ENCODE measurements around the gene KCNS3.
A peak's percentile ranks its signal among the peaks of the same experiment; 100 is the strongest.

Gene KCNS3

GRCh38 chr2:17869128-17869527 is 9.3 kb upstream of the KCNS3 start:
- H3K36me3 ChIP-seq: no peaks in the 10 kb centered on the region
- no peak for TF ChIP-seq CTCF (IDR thresholded peaks at IDR 0.05; ENCODE audit: low read depth, low read length)
- H3K4me3 ChIP-seq (ENCODE audit: low read depth, low read length): no peak overlapping the region
- H3K9me3 ChIP-seq: no peaks in the 10 kb centered on the region
- H3K27me3 ChIP-seq: no peaks in the 10 kb centered on the region; the same call in 1 of the 2 replicates
- DNase-seq: no peak
- H3K4me1 ChIP-seq: no peaks in the 10 kb centered on the region

- H3K4me3 ChIP-seq (ENCODE audit: low read depth, low read length): no peak overlapping the region
- no peak for DNase-seq
- H3K27me3 ChIP-seq: peaks cover 15% of the 10 kb centered on the region
- no peaks in the 10 kb centered on the region for H3K36me3 ChIP-seq
- no peak for TF ChIP-seq CTCF (IDR thresholded peaks at IDR 0.05; ENCODE audit: low read depth, low read length)
- H3K4me1 ChIP-seq: no peaks in the 10 kb centered on the region
- H3K9me3 ChIP-seq: no peaks in the 10 kb centered on the region
Measured at GRCh38 chr2:17871639-17872038, 6.8 kb upstream of the KCNS3 start.

GRCh38 chr2:17873021-17873420 is 5.4 kb upstream of the KCNS3 start:
- Histone ChIP-seq H3K36me3 (no peaks in the 10 kb centered on the region), H3K4me1 (no peaks in the 10 kb centered on the region), H3K9me3 (no peaks in the 10 kb centered on the region), H3K27me3 (peaks cover 29% of the 10 kb centered on the region), H3K4me3 (ENCODE audit: low read depth, low read length) (no peak overlapping the region)
- no peak for TF ChIP-seq CTCF (IDR thresholded peaks at IDR 0.05; ENCODE audit: low read depth, low read length)
- DNase-seq: no peak

- Histone ChIP-seq H3K9me3 (no peaks in the 10 kb centered on the region), H3K27me3 (peaks cover 65% of the 10 kb centered on the region), H3K36me3 (no peaks in the 10 kb centered on the region), H3K4me1 (no peaks in the 10 kb centered on the region), H3K4me3 (ENCODE audit: low read depth, low read length) (no peak overlapping the region)
- DNase-seq: no peak
- TF ChIP-seq CTCF (IDR thresholded peaks at IDR 0.05; ENCODE audit: low read depth, low read length): no peak
Measured at GRCh38 chr2:17876590-17876989, 1.9 kb upstream of the KCNS3 start.

GRCh38 chr2:17877811-17878280 is 621 bp upstream of the KCNS3 start:
- no peak for TF ChIP-seq CTCF (IDR thresholded peaks at IDR 0.05; ENCODE audit: low read depth, low read length)
- H3K9me3 ChIP-seq: no peaks in the 10 kb centered on the region
- no peaks in the 10 kb centered on the region for H3K4me1 ChIP-seq
- no peak for DNase-seq
- H3K36me3 ChIP-seq: no peaks in the 10 kb centered on the region
- H3K27me3 ChIP-seq: peaks cover 65% of the 10 kb centered on the region
- peak overlapping the region; percentile 31 for H3K4me3 ChIP-seq (ENCODE audit: low read depth, low read length)

GRCh38 chr2:17879137-17879912 is 858 bp downstream of the KCNS3 start:
- Histone ChIP-seq H3K4me3 (ENCODE audit: low read depth, low read length) (peak overlapping the region; percentile 51), H3K27me3 (peaks cover 65% of the 10 kb centered on the region), H3K9me3 (no peaks in the 10 kb centered on the region), H3K4me1 (no peaks in the 10 kb centered on the region), H3K36me3 (no peaks in the 10 kb centered on the region)
- DNase-seq: peak; percentile 48
- no peak for TF ChIP-seq CTCF (IDR thresholded peaks at IDR 0.05; ENCODE audit: low read depth, low read length)
